Mesenchymal stem cell (in vitro differentiated cells and primary cell): ENCODE results near the gene TNFRSF1B.

Experiments used
- DNase-seq: peaks from one replicate; pipeline ENCODE4 v3.0.0-alpha.2; 2013
- H2AFZ ChIP-seq: one replicate; pipeline ENCODE4 v1.6.1; 2013; ENCODE audit warnings: low read depth, mild to moderate bottlenecking, control low read depth, inconsistent platforms, low read length, moderate library complexity
- H2AK5ac ChIP-seq: 2 replicates; pipeline ENCODE4 v1.6.1; 2013; ENCODE audit warnings: low read length, moderate library complexity, mild to moderate bottlenecking, inconsistent platforms; ENCODE audit not compliant: severe bottlenecking
- H2BK120ac ChIP-seq: one replicate; pipeline ENCODE4 v1.6.1; 2013; ENCODE audit warnings: low read depth, mild to moderate bottlenecking, inconsistent platforms, low read length, moderate library complexity
- H2BK12ac ChIP-seq, 2 experiments: one replicate each; pipeline ENCODE4 v1.6.1; 2013; ENCODE audit warnings: inconsistent platforms in 2 of 2, low read length in 2 of 2, mild to moderate bottlenecking in 2 of 2, moderate library complexity in 2 of 2, control low read depth in 1 of 2
- H2BK15ac ChIP-seq: one replicate; pipeline ENCODE4 v1.6.1; 2013; ENCODE audit warnings: mild to moderate bottlenecking, low read depth, inconsistent platforms; ENCODE audit not compliant: poor library complexity, severe bottlenecking
- H2BK5ac ChIP-seq: 2 replicates; pipeline ENCODE4 v1.6.1; 2013; ENCODE audit warnings: low read depth, mild to moderate bottlenecking, low read length, control low read depth, inconsistent platforms; ENCODE audit not compliant: poor library complexity, severe bottlenecking
- H3K14ac ChIP-seq, 2 experiments: one replicate each; pipeline ENCODE4 v1.6.1; 2013; ENCODE audit warnings: inconsistent platforms in 2 of 2, low read length in 2 of 2, control low read depth in 1 of 2, mild to moderate bottlenecking in 1 of 2, moderate library complexity in 1 of 2
- H3K18ac ChIP-seq, 2 experiments: one replicate each; pipeline ENCODE4 v1.6.1; 2013; ENCODE audit warnings: inconsistent platforms in 2 of 2, low read length in 2 of 2, control low read depth in 1 of 2, low read depth in 1 of 2, mild to moderate bottlenecking in 1 of 2
- H3K23ac ChIP-seq, 2 experiments: one replicate each; pipeline ENCODE4 v1.6.1; 2013; ENCODE audit warnings: inconsistent platforms in 2 of 2, low read length in 2 of 2, mild to moderate bottlenecking in 2 of 2, moderate library complexity in 2 of 2, control low read depth in 1 of 2
- H3K27ac ChIP-seq: 2 replicates; pipeline ENCODE4 v1.5.1; 2013; ENCODE audit warnings: mild to moderate bottlenecking, moderate library complexity, low read length, control low read depth, inconsistent platforms; ENCODE audit not compliant: poor library complexity, severe bottlenecking
- H3K27me3 ChIP-seq, 2 experiments: 2 replicates each; pipeline versions ENCODE4 v1.6.1 to v1.7.0; 2013; ENCODE audit warnings: low read length in 2 of 2, mild to moderate bottlenecking in 2 of 2, moderate library complexity in 2 of 2, control low read depth in 1 of 2, inconsistent platforms in 1 of 2; ENCODE audit not compliant: control insufficient read depth in 1 of 2, insufficient read depth in 1 of 2
- H3K36me3 ChIP-seq, 2 experiments: 2 replicates each; pipeline versions ENCODE4 v1.6.1 to v1.7.0; 2013; ENCODE audit warnings: low read length in 2 of 2, control low read depth in 1 of 2, inconsistent platforms in 1 of 2, low read depth in 1 of 2, mild to moderate bottlenecking in 1 of 2; ENCODE audit not compliant: insufficient read depth in 2 of 2, control insufficient read depth in 1 of 2
- H3K4ac ChIP-seq, 2 experiments: one replicate each; pipeline ENCODE4 v1.6.1; 2013; ENCODE audit warnings: inconsistent platforms in 2 of 2, low read length in 2 of 2, mild to moderate bottlenecking in 2 of 2, moderate library complexity in 2 of 2, control low read depth in 1 of 2, low read depth in 1 of 2
- H3K4me1 ChIP-seq: 2 replicates; pipeline ENCODE4 v1.6.1; 2013; ENCODE audit warnings: low read depth, low read length, control low read depth; ENCODE audit not compliant: control insufficient read depth, insufficient read depth
- H3K4me2 ChIP-seq: 2 replicates; pipeline ENCODE4 v1.6.1; 2013; ENCODE audit warnings: low read length, mild to moderate bottlenecking, inconsistent platforms; ENCODE audit not compliant: poor library complexity, severe bottlenecking
- H3K4me3 ChIP-seq, 2 experiments: 2 replicates each; pipeline versions ENCODE4 v1.5.1 to v1.7.0; 2013; ENCODE audit warnings: low read length in 2 of 2, mild to moderate bottlenecking in 2 of 2, control low read depth in 1 of 2, low read depth in 1 of 2; ENCODE audit not compliant: insufficient read depth in 1 of 2
- H3K79me1 ChIP-seq: replicated peaks from 2 replicates; pipeline ENCODE4 v1.6.1; 2013; ENCODE audit warnings: mild to moderate bottlenecking, control low read depth, low read length, inconsistent platforms; ENCODE audit not compliant: poor library complexity, severe bottlenecking
- H3K9ac ChIP-seq: 2 replicates; pipeline ENCODE4 v1.7.0; 2013; ENCODE audit warnings: mild to moderate bottlenecking, low read length, moderate library complexity
- H3K9me3 ChIP-seq: 2 replicates; pipeline ENCODE4 v1.7.0; 2013; ENCODE audit warnings: mild to moderate bottlenecking, low read length; ENCODE audit not compliant: control insufficient read depth
- H4K8ac ChIP-seq: one replicate; pipeline ENCODE4 v1.6.1; 2013; ENCODE audit warnings: inconsistent platforms, mild to moderate bottlenecking, low read length, moderate library complexity
- H4K91ac ChIP-seq: one replicate; pipeline ENCODE4 v1.6.1; 2013; ENCODE audit warnings: mild to moderate bottlenecking, low read length, inconsistent platforms
- WGBS: methylation state at CpG from one replicate; pipeline ENCODE4 v1.1.7; 2013; ENCODE audit warnings: mixed read lengths; 5-methylcytosine and 5-hydroxymethylcytosine counted together

TNFRSF1B gene

DNA sequence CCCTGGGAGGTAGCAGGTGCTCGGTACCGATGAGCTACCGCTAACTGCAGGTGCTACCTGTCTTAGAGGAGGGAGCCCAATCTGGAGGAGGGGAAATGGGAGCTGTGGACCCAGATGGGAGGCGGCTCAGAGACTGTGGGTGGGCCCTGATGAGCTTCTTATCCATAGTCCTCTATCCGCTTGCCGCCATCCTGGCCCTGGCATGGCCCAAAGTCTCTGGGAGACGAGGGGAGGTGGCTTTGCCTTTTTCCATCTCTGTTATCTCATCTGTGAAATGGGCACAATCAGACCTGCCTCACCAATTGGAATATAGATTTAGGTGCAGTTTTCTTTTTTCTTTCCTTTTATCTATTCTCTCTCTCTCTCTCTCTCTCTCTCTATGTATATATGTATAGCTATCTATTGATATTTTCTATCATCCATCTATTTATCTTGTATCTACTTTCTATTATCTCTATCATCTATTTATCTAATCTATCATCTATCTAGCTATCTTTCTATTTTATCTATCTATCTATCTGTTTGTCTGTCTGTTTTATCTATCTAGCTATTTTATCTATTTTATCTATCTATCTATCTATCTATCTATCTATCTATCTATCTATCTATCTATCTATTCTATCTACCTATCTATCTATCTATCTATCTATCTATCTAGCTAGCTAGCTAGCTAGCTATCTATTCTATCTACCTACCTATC, 16.5 kb downstream of the TNFRSF1B start:
- H3K4ac ChIP-seq = peak overlapping the region; percentile 19 to 42
- no peaks in the 10 kb centered on the region for H3K27me3 ChIP-seq
- no peaks in the 10 kb centered on the region for H3K79me1 ChIP-seq
- 86% methylated on average over 7 of the region's 7 CpGs for WGBS
- H2BK15ac ChIP-seq = no peak overlapping the region
- no peak overlapping the region for H3K23ac ChIP-seq
- peaks cover 37% of the 10 kb centered on the region for H3K4me1 ChIP-seq
- peak overlapping the region; percentile 69 to 86 for H2BK12ac ChIP-seq
- no peak for DNase-seq
- H3K9me3 ChIP-seq = no peaks in the 10 kb centered on the region
- no peak overlapping the region for H2BK5ac ChIP-seq
- peak overlapping the region; percentile 87 for H3K9ac ChIP-seq
- no peak overlapping the region for H3K27ac ChIP-seq
- no peak overlapping the region for H3K4me3 ChIP-seq
- no peak overlapping the region for H3K14ac ChIP-seq
- H4K8ac ChIP-seq = no peak overlapping the region
- no peak overlapping the region for H2AFZ ChIP-seq
- no peak overlapping the region for H2BK120ac ChIP-seq
- H4K91ac ChIP-seq = peak overlapping the region; percentile 96
- peaks cover 0 to 5% of the 10 kb centered on the region in 2 experiments for H3K36me3 ChIP-seq
- no peak overlapping the region for H2AK5ac ChIP-seq
- no peak overlapping the region for H3K4me2 ChIP-seq
- peak overlapping the region in 1 of 2 experiments; percentile 90 for H3K18ac ChIP-seq

- Histone ChIP-seq H3K4me2 (peak overlapping the region; percentile 31), H3K27me3 (no peaks in the 10 kb centered on the region), H3K4me3 (peak overlapping the region in 1 of 2 experiments; percentile 55), H2BK12ac (peak overlapping the region; percentile 99), H2AFZ (no peak overlapping the region), H3K23ac (no peak overlapping the region), H3K18ac (peak overlapping the region; percentile 98 to 99), H4K8ac (peak overlapping the region; percentile 100), H3K9me3 (no peaks in the 10 kb centered on the region), H4K91ac (peak overlapping the region; percentile 100), H3K9ac (peak overlapping the region; percentile 87), H2BK5ac (peak overlapping the region; percentile 53), H2AK5ac (peak overlapping the region; percentile 36), H3K4ac (peak overlapping the region; percentile 96 to 100), H3K36me3 (peaks cover 0 to 10% of the 10 kb centered on the region in 2 experiments), H2BK120ac (peak overlapping the region; percentile 99), H2BK15ac (peak overlapping the region; percentile 99), H3K4me1 (peaks cover 31% of the 10 kb centered on the region), H3K14ac (peak overlapping the region in 1 of 2 experiments; percentile 94), H3K79me1 (no peaks in the 10 kb centered on the region), H3K27ac (peak overlapping the region; percentile 71)
- 2% methylated on average over 9 of the region's 10 CpGs for WGBS
- DNase-seq = peak; percentile 97
These were observed 17.4 kb downstream of the TNFRSF1B start for GRCh38 chr1:12184008-12184681.

- DNase-seq = peak; percentile 34
These were observed 18.5 kb downstream of the TNFRSF1B start for GRCh38 chr1:12185036-12185917.

More at GRCh38 chr1:12185036-12185917, 18.5 kb downstream of the TNFRSF1B start:
- Histone ChIP-seq H3K23ac (peak overlapping the region in 1 of 2 experiments; percentile 20), H3K4me3 (peak overlapping the region; percentile 4 to 55), H3K27ac (no peak overlapping the region), H3K79me1 (no peaks in the 10 kb centered on the region), H3K9ac (peak overlapping the region; percentile 87), H2BK15ac (peak overlapping the region; percentile 99), H3K4me2 (no peak overlapping the region), H3K36me3 (peaks cover 0 to 14% of the 10 kb centered on the region in 2 experiments), H2BK120ac (peak overlapping the region; percentile 99), H2AK5ac (peak overlapping the region; percentile 76), H3K9me3 (no peaks in the 10 kb centered on the region), H2BK12ac (peak overlapping the region; percentile 99), H4K8ac (peak overlapping the region; percentile 100), H3K4ac (peak overlapping the region; percentile 96 to 100), H3K4me1 (peaks cover 29% of the 10 kb centered on the region), H4K91ac (peak overlapping the region; percentile 100), H2AFZ (no peak overlapping the region), H3K27me3 (no peaks in the 10 kb centered on the region), H2BK5ac (no peak overlapping the region), H3K18ac (peak overlapping the region; percentile 98 to 99), H3K14ac (peak overlapping the region; percentile 0 to 96)
- WGBS = 77% methylated on average over 16 of the region's 19 CpGs
